Heart left ventricle (tissue), 13 donors: Measurements from ENCODE around the gene TRIM32.

Experiments used
- CTCF ChIP-seq, 12 donors: fragments of 200-600 bp; sonication (generic) in 4 of 12; IDR thresholded peaks; one replicate each; pipeline versions ENCODE4 v1.5.0 to v1.8.0; 2018 to 2022; ENCODE audit warnings: antibody characterized with exemption in 12 of 12, mild to moderate bottlenecking in 5 of 12
- POLR2A ChIP-seq, 2 donors: fragments of 450-650 bp; IDR thresholded peaks; one replicate each; pipeline ENCODE4 v1.6.1; 2017; ENCODE audit warnings: antibody characterized with exemption in 2 of 2, mild to moderate bottlenecking in 2 of 2, moderate library complexity in 2 of 2
- donor health status: ischemic (EF 13 %, LVEDD 7.1; RV severe dilation, severe dysfunction).
- donor health status: DM: no; HTN: yes; CAD: no.
- donor health status: DM: no; HTN: no; CAD: no.
- donor health status: ischemic (EF 25% LVEDD 6.9; RV normal size, moderate dysfunction).
- donor health status: ischemic (EF 25% LVEDD 5.7; RV mildly dilated, moderate dysfunction).
- donor health status: ischemic (EF 35%, LVEDD 5.7; RV mildly dilated, moderate dysfunction).
- donor health status: nonischemic (EF 11% LVEDD 7.7; RV severe dilation, severe dysfunction).
- donor health status: DM: yes; HTN: yes; CAD: no.
- donor health status: PGD.
- donor health status: ischemic (EF 29% LVEDD 5.4; RV normal size, mild dysfunction).
- donor health status: nonischemic (EF 23%, LVEDD 6.1; RV moderate dilation, normal function).

- no peak for TF ChIP-seq POLR2A (IDR thresholded peaks at IDR 0.05)
- TF ChIP-seq CTCF (IDR thresholded peaks at IDR 0.05), result no peak
These were observed 49.5 kb downstream of the TRIM32 start for GRCh38 chr9:116736399-116737151.
